ENCODE data around the gene MALT1. TPM values are rescaled to one million over a fixed set of nuclear protein-coding genes. Genes with fewer than 3 reads are reported as not detected.
"Not testable (repeated sequence)": the region's sequence is repeated elsewhere in the genome, so short reads cannot be mapped to it uniquely, and the experiment has no call there.

The MALT1 gene
- total RNA-seq, 1 donor from 2014 or later: 17.3 TPM

DNA sequence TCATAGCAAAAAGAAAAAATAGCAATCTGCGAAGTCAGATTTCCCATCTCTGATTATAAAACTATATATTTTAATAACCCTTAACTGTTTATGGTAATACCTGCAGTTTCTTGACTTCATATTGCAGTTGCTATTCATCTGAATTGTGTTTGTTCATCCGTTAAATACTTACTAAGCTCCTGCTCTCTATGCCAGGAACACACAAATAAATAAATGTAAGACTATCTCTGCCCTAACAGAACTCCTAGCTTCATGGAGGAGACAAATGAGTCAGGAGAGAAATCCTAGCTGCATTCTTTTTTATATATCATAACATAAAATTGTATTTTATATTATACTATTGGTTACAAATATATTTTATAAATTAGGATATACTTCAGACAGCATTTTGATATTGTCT lies 61.2 kb downstream of the MALT1 start:
- no peak for DNase-seq (ENCODE audit: low spot score)

- no peak for DNase-seq (ENCODE audit: low spot score)
Measured at GRCh38 chr18:58733866-58734265, 62.6 kb downstream of the MALT1 start.

DNA sequence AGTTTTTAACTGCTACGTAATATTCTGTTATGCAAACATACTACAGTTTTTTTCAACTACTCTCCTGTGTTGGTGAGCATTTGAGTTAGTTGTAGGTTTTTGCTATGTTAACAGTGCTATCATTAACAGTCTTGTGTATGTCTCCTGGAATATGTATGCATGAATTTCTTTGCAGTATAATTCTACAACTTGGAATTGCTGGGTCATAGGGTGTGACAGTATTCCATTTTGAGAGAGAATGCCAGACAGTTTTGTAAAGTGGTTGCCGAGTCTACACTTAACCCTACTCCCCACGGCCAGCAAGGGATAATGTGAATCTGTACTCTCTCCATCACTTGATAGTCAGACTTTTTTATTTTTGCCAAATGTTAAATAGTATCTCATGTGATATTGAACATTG lies 67.1 kb downstream of the MALT1 start:
- DNase-seq (ENCODE audit: low spot score): no peak

GRCh38 chr18:58745914-58746313 lies 74.6 kb downstream of the MALT1 start:
- DNase-seq (ENCODE audit: low spot score): no peak

DNA sequence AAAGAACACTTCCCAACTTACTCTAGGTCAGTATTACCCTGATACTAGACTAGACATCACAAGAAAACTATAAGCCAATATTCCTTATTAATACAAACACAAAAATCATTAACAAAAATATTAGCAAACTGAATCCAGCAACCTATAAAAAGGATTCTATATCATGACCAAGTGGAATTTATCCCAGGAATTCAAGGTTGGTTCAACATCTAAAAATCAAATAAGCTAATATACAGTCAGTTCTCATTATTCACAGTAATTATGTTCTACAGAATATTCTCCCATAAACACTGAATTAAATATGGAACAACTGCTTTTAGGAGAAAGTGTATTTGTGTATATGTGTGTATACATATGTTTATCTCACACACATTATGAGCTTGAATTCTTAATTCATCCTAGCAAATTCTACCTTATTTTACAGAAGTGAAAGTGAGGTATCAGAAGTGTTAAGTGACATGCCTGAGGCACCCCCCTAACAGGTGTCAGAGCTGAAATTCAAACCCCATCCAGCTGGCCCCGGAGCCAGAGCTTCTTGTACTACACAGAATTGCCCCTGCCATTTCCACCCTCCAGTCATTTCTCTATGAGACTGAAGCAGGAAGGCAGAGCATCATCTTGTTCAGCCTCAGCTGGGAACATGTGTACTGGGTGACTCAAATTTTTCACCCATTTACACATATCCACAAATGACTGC lies 77.8 kb downstream of the MALT1 start:
- DNase-seq (ENCODE audit: low spot score): no peak

DNA sequence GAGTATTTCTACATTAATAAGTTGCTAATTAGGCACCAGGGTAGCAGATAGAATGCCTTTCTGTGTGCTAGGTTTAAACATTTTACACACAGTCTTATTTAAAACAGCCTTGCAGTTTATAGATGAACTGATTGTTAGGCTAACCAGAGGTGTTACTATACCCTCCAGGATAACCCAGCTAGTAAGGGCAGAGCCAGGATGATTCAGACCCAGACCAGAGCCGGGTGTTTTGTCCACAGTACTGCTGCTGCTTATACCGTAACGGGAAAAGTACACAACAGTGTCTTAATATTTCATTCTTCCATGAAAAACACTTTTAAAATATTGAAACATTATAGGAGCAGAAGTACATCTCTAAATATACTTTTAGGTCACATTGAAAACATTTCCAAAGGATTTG lies 82.7 kb downstream of the MALT1 start:
- no peak for DNase-seq (ENCODE audit: low spot score)

GRCh38 chr18:58754544-58755068 lies 83.3 kb downstream of the MALT1 start:
- no peak for DNase-seq (ENCODE audit: low spot score)

GRCh38 chr18:58755304-58756010 lies 84.2 kb downstream of the MALT1 start:
- DNase-seq (ENCODE audit: low spot score): no peak

DNA sequence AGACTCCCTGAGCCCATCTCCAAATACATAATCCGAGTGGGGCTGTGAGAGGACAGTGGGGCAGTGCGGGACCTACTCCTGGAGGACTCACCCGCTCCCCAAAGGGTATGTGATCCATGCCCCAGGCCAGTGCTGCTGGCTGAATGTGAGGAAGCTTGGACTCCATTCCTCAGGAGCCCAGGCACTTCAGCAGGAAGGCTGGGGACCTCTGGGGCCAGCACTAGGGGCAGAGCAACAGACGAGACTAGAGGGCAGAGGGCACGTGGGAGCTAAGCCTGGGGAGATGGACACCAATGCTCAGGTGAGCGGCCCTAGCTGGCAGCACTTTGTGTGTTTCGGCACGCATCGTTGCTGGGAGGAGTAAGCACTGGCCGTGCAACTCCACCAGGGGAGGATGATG lies 84.9 kb downstream of the MALT1 start:
- no peak for DNase-seq (ENCODE audit: low spot score)

DNA sequence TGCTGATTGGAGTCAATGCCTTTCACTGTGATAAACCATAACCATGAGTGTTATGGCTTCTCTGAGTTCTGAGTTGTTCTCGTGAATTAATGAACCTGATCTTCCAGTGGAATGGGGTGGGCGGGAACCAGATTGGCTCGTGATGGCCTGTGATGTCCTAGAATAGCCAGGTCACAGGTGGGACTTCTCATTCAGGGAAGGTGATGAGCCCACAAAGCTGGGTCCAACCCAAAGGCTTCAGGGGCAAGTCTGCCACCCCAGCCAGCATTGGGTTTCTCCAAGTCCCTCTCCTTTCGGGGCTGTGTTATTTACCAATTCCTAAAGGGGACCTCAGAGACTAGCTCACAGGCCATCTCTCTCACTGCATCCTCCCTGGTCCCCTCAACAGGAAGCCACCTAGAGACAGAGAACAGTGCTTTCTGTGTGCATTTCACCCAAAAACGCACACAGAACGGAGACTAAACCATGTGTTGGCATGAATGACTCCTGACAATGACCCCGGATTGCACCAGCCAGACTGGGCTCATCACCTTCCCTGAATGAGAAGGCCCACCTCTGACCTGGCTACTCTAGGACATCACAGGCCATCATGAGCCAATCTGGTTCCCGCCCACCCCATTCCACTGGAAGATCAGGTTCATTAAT lies 85.5 kb downstream of the MALT1 start:
- no peak for DNase-seq (ENCODE audit: low spot score)

DNA sequence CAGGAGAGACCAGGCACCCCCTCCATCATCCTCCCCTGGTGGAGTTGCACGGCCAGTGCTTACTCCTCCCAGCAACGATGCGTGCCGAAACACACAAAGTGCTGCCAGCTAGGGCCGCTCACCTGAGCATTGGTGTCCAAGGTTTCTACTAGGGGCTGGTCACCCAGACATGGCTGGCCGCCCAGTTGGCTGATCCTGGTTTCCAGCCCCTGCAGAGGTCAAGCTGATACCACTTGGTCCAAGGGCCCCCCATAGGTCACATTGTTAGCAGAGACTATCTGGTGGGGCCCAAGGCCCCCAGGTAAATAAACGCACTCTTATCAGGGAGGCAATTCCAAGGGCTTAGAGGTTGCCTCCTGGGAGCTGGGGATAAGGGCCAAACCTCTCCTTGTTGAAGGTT lies 86.1 kb downstream of the MALT1 start:
- DNase-seq (ENCODE audit: low spot score): not testable (repeated sequence)

GRCh38 chr18:58758046-58758445 lies 86.8 kb downstream of the MALT1 start:
- no peak for DNase-seq (ENCODE audit: low spot score)

GRCh38 chr18:58758606-58759005 lies 87.3 kb downstream of the MALT1 start:
- no peak for DNase-seq (ENCODE audit: low spot score)

- no peak for DNase-seq (ENCODE audit: low spot score)
Measured at GRCh38 chr18:58761241-58761969, 90.1 kb downstream of the MALT1 start.

DNA sequence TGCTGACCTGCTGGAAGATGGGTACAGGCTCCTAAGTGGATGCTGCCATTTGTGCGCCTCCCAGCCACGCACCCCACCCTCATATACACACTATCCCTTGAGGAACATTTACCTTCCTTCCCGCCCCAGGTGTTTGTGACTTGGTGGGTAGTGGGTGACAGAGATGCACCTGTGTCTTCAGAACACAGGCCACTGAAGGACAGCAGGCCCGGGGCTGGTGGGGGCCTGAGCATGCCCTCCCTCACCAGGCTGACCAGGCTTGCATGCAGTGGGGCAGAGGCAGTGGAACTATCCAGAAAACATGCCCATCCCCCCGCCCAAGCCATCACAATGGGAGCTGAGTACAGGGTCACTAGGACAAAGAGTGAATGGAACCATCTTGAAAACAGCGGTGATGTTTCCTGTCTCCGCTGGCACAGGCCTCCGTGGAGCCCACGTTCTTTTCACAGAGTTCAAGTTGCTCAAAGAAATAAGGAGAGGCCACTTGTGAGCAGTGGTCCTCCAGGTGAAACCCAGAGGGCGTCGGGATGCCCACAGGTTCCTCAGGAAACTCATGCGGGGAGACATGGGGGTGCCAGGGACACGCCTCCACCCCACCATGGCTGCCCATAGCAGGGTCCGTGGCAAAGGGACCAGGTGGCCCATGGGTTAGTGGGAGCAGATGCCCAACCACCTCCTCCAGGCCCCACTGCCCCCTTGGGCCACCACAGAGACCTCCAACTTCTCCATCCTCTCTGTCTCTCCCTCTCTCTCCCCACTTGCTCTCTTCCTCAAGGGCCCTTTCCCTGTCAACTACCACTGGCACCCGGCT lies 90.9 kb downstream of the MALT1 start:
- DNase-seq (ENCODE audit: low spot score): peak; percentile 87

DNA sequence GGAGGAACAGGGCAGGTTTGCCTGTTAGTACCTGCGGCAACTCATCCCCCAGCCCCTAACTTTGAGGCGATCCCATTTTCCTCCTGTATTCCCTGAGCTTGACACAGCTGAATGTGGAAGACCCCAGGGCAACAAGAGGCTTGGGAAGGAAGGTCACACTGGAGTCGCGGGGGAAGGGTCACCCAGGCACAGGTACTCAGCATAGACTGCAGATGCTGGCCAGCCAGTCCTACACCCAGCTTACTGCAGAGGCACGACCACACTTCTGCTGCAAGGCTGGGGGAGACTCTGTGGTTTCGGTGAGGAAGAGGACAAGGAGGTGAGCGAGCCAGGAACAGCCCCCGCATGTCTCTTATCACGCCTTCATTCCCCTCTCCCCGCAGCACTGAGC lies 91.5 kb downstream of the MALT1 start:
- peak; percentile 85 for DNase-seq (ENCODE audit: low spot score)

DNA sequence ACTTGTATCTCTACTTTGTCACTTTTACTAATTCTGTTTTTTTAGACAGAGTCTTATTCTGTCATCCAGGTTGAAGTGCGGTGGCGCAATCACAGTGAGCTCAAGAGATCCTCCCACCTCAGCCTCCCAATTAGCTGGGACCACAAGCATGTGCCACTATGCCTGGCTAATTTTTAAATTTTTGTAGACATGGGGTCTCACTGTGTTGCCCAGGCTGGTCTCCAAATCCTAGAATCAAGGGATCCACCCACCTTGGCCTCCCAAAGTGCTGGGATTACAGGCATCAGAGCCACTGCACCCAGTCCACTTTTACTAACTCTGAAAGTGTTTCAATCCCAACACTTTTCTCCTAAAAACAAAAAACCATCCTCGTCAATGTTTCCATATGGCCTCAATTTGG lies 94.9 kb downstream of the MALT1 start:
- DNase-seq (ENCODE audit: low spot score): peak; percentile 28

GRCh38 chr18:58766946-58767345 lies 95.7 kb downstream of the MALT1 start:
- DNase-seq (ENCODE audit: low spot score): peak; percentile 20

GRCh38 chr18:58768293-58768974 lies 97.2 kb downstream of the MALT1 start:
- peak; percentile 91 for DNase-seq (ENCODE audit: low spot score)

GRCh38 chr18:58769321-58769720 lies 98.1 kb downstream of the MALT1 start:
- DNase-seq (ENCODE audit: low spot score): no peak

All from mesenteric fat pad (tissue), 1 donor.